HG02884 (cell line): ENCODE measurements around the gene OBSL1.

Source experiments
- ATAC-seq: cut with Tn5 transposase; IDR thresholded peaks from one replicate; pipeline ENCODE4 v1.9.1; 2021; ENCODE audit warnings: mild to moderate bottlenecking, moderate library complexity; ENCODE audit not compliant: unreplicated experiment

OBSL1 gene

DNA sequence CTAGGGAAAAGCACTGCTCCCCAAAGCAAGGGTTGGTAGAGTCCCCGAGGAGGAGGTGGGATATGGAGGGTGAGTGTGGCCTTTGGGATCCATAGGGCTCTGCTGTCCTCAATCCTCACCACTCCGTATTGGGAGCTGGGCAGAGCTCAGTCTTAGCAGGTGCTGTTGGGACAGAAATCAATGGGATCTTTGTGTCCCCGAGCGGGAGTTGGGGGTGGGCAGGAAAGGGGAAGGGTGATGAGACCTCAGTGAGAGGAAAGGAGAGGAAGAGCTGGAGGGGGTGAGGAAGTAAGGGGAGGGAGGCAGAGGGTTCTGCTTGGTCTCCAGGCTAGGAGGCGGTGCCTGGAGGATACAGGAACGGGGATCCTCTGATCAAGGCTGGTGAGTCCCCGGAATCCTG, 54.5 kb downstream of the OBSL1 start:
- no peak for ATAC-seq

DNA sequence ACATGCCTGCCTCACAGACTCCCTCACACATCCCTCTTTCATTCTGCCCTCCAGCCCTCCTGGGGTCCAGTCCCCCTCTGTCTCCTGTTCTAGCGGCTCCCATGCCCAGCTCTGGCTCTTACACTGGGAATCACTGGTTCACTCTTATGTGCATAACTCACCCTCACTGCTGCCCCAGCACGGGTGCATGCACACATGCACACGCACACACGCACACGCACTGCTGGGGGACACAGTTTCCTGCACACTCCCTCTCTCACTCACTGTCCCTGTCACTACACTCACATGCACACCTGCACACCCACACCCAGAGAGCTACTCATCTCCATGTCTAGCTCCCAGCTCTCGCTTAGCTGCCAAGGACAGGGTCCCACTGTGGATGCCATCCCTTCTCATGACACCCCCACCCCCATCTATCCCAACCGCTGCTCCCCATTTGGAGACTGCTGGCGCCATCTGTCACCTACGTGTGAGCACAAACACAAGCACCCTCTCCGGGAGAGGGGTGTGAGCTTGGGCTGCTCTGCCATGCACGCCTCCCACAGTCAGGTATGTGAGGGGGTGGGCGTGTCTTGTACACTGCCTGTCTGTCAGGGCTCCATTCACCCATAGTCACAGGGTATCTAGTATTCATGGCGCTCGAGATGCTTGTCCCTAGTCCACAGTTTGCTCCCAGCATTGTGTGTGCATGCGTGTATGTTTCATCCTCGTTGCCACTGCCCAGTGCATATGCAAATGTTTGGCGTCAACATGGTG, 55.3 kb downstream of the OBSL1 start:
- ATAC-seq, result no peak

DNA sequence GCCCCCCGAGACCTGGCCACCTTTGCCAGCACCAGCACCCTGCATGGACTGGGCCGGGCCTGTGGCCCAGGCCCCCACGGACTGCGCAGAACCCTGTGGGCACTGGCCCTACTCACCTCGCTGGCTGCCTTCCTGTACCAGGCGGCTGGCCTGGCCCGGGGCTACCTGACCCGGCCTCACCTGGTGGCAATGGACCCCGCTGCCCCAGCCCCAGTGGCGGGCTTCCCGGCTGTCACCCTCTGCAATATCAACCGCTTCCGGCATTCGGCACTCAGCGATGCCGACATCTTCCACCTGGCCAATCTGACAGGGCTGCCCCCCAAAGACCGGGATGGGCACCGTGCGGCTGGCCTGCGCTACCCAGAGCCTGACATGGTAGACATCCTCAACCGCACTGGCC, 56.5 kb downstream of the OBSL1 start:
- no peak for ATAC-seq

DNA sequence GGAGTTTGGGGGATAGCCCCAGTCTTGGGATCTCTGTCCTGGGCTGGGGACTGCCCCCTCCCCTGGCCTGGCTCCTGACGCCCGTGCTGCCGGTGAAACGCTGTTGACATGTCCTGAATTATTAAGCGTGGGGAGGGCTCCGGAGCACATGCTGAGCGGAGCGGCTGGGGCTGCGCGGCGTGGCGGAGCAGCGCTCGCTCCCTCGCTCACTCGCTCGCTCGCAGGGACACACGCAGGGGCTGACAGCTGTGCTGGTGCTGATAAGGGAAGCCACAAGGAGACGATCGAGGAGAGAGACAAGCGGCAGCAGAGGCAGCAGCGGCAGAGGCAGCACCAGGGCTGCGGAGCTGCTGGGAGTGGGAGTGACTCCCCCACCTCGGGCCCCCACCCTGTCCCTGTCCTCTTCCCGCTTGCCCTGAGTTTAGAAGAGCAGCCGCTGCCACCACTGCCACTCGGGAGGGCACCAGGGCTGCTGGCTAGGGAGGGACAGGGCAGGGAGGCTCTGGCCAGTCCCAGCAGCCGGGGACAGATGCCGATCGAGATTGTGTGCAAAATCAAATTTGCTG, 57.1 kb downstream of the OBSL1 start, which contains the start of gene ASIC4:
TSS of gene ASIC4 (plus strand) at position 287 of the 566 bp plus-strand sequence. CDS start at position 530, 243 bp downstream.
- ATAC-seq, result no peak

DNA sequence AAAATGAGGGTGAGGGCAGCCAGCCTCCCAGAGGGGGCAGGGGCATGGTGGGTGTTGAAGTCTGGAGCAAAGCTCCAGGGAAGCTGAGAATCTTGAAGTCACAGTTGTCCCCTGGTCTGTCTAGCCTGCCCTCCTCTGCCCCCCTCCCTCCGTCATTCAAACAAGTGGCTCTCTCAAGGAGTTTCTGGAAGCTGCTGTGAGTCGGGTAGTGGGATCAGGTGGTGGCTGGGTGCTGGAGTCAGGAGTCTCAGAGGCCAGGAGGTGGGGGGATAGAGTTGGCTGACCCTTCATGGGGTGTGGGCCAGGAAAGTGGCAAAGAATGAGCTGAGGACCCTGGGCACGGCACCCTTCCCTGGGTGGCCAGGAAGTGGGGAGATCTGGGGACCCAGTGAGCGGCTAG, 57.6 kb downstream of the OBSL1 start:
- no peak for ATAC-seq

DNA sequence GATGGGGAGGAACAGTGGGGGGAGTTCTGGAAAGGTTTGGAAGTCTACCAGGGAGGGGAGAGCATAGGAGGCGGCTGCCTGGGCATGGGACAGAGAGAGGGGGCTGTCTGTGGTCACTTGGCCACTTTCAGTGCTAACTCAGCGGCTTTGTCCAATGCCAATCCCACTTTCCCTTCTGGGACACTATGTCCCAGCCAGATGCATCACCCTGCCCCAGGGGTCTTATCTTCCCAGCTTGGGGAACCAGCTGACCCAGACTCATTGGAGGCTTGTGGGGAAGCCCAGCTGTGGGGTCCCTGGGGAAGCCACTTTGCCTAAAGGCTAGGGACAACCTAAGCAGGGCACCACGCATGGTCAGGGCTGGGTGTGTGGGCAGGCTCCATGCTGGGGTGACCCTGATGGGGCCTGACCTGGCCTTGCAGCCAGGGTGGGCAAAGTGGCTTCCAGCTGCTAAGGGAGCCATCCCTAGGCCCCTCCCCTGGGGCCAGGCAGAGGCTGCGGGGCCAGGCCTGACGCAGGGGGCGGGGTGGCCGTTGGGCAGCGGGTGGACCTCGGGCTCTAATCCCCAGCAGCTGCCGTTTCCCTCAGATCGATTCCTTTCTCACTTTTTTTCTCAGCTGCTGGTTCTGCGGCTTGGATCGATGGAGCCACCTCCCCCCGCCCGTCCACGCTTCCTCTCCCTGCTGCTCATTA, 58.7 kb downstream of the OBSL1 start:
- no peak for ATAC-seq

DNA sequence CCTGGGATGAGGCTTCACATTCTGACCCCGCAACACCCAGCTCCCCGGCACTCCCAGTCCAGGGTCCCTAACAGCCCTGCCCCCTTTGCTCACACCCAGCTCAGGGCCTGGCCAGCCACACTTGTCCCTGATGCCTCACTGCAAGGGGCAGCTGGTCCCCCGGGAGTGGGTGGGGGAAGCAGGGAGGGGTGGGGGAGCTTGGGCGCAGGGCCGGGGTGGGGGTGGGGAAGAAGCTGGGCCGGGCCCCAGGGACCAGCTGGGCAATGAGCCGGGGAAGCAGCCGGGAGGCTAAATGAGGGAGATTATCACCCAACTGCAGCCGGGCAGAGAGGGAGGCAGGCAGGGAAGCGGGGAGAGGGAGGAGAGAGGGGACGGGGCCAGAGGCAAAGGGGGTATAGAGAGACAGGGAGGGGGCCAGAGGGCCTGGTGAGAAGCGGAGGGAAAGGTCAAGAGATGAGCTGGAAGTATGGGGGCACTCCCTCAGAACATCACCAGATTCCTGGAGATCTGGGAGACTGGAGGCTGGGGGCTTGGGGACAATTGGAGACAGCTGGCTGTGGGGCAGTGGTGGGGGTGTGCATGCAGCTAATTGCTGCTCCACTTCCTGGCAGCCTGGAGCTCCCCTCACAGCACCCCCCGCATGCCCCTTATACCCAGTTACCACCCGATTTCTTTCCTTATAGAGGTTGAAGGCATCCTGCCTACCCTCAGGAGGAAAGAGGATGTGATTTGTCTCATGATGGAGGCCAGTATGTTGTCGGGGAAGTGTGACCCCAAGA, 59.6 kb downstream of the OBSL1 start:
- ATAC-seq, result no peak

DNA sequence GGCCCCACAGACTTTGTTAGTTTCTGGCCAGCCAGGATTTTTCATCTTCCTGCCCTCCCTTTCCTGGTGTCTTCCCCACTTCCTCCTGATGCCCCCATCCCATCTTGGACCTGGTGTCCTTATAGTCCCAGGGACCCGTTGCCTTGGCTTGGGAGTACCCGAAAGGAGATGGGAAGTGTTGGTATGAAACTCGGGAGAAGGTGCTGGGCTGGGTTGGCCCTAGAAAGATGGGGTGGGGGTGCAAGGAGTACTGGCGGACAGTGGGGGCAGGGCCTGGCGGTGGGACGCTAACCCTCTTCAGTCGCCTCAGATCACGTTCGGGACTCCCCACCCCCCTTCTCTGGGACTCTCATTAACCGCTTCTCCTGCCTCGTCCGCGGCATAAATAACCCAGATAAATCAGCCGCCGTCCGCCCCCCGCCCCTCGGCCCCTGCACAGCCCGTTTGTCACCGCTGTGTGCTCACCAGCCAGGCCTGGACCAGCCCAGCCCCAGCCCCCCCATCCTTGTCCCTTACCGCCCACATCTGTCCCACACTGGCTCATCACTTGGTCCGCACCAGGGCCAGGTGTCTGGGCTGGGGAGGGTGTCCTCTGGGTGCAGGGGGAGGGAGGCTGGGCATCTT, 60.7 kb downstream of the OBSL1 start:
- no peak for ATAC-seq

DNA sequence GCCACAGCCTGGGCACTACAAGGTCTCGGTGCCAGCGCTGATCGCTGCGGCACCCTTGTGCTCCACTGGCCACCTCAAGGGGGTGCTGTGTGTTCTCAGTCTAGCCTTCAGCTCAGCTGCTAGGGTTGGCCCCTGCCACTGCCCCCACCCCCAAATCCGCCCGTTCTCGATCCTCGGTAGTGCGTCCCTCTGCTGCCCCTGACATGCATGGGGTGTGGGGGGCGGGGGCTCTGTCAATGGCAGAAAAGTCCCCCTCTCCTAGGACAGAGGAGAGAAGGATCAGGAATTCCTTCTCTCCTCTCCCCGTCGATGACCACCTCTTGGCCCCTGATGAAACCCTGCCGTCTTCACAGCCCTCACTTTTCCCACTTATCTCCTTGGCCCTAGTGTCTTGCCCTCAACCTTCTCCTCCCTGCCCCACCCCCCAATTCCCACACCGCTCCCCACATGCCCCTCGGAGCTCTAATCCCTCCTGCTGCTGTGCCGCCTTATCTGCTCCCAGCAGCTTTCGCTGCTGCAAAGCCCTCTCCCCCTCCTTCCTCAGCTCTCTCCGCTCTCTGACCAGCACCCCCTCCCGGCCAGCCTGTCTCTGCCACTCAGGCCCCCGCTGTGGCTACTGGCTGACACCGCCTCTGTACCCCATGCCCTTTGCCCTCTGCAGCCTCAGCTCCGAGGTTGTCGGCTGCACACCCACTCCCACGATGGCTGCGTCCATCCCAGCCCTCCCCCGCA, 61.4 kb downstream of the OBSL1 start:
- ATAC-seq, result peak; percentile 60

DNA sequence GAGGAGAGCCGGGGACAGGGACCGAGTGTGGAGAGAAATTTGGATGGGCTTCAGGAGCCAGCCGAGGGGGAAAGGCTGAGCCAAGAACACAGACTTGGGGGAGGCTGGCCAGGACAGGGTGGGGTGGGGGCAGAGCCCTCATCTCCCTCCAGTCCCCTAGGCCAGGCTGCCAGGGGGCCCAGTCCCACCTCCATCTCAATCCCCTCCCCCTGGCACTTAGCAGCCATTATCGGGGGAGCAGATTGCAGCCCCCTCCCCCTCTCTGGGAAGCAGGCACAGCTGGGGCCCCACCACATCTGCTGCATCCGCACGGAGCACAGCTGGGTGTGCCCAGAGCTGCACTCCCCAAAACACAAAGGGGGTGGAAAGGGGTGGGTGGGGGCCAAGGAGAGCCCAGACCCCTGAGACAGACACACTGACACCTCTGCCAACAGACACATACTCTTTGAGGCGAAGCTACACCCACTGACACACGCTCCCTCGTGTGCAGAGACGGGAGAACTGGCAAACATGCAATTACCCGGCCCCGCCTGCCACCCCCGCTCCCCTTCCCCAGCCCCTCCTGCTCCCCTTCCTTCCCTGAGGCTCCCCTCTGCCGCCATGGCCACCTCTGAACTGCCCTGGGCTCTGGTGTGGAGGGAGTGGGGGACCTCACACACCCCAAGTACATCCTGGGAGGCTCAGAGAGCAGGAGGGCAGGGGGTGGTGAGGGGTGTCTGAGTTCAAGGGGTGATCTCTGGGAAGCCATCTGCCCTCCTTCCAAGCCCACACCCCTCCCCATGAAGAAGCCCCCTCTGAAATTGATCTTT, 62.2 kb downstream of the OBSL1 start:
- peak; percentile 8 for ATAC-seq

DNA sequence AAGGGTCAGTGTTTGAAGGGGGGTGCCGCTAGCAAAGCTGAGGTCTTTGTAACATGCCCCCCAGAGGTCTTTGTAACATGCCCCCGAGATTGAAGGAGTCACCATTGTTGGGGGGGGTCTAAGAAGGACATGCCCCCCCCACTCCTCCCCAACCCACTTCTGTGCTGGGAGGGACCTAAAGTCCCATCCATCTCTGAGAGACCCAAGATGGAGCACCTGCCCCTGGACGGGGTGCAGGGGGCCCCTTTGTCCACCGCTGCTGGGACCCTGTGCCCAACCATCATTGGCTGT, 63.0 kb downstream of the OBSL1 start:
- no peak for ATAC-seq

DNA sequence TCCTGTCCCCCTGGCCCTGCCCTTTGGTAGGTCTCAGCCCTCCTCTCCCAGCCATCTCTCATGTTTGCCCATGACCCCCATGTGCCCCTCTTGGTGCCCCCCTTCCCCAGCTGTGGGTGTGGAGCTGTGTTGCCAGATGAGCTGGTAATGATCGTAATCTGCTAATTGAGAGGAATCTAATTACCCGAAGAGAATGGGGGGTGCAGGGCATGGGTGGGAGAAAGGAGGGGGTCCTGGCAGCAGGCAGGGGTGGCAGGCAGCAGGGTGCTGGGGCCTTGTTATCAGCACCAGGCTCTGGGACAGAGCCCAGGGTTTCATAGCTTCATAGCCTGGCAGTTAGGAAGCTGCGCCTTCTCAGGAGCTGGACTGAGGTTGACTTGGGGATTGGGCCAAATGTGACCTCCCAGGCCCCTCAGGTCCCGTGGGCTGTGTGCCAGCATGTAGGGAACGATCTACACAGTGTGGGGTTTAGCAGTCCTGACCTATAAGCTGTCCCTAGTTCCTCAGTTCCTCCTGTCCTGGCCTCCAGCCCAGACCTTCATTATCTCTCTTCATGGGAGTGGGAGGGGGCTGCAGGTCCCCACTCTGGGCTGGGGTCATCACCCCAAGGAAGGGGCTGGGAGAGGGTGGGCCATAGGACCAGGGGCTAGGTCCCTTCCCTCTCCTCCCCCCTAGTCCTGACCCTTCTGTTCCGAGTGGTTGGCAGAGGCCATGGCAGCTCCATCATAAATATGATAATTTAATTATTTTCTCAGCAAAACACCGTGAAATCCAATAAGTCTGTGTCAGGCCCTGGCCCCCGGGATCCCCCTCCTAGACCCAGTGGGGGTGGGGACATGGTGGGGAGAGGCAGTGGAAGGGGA, 63.5 kb downstream of the OBSL1 start:
- no peak for ATAC-seq

DNA sequence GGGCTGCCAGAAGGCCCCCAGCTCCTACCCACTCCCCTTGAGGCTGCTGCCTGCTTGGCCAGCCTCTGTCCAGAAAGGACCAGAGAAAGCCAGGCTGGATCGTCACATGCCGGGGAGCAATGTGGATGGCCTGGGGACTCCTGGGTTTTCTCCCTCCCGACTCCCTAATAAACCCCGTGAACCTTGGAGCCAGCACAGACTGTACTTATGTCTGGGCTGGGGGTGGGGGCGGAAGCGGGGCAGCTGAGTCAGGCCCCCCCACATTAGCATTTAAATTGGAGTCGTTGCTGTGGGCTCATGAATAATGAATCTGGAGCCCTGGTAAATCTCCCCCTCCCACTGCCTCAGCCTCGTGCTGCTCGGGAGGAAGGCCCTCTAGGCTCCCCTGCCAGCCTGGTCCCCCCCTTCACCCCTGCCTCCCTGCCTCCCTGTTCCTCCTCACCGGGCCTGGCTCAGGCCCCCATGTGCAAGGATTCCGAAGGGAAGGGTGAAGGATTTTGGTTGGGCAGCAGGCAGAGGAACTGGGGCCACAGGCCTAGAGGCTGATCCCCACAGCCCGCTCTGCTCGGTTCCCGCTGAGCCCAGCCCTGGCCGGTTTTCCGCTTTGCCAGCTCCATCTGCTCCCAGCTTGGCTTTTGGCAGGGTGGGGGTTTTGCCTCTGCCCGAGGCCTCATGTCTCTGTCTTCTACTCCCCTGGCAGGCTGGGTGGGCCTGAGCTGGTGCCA, 64.4 kb downstream of the OBSL1 start:
- ATAC-seq, result no peak

DNA sequence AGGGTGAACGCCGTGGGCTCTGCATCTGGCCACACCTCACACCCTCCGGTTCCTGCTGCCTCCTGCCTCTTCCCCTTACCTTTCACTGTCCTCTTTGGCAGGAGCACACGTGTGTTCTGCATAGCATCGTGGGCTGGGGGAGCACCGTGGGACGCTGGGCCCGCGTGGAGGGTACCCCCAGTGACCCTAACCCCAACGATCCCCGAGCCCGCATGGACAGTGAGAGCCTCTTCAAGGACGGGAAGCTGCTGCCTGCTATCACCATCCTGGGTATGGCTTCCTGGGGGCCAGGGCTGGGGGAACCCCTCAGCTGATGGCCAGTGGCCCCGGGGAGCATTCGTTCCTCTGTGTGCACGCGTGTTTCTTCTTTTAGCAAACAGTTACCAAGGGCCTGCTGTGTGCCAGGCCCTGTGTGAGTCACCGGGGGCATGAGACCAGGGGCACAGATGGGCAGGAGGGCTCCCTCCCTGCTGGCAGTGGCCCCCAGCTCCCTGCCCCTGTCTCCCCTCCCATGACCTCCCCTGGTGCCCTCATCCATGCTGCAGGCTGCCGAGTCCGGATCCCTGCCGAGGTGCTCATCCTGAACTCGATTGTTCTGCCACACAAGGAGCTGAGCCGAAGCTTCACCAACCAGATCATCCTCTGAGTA, 65.1 kb downstream of the OBSL1 start:
- ATAC-seq, result no peak

DNA sequence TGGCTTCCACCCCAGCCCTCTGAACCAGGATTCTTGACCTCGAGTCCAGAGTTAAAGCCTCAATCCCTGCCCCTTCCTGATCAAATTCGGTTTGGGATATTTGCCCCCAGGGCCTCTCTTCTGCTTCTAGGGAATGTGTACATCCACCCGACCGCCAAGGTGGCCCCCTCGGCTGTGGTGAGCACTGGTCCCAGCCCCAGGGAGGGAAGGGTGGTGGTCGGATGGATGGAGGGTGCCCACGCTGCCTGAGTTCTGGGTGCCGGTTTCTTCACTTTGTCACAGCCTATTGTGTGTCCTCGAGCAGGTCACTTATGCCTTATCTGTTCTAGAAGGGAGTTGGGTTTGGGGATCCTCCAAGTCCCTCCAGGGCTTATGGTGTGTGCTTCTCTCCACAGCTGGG, 65.8 kb downstream of the OBSL1 start:
- no peak for ATAC-seq

DNA sequence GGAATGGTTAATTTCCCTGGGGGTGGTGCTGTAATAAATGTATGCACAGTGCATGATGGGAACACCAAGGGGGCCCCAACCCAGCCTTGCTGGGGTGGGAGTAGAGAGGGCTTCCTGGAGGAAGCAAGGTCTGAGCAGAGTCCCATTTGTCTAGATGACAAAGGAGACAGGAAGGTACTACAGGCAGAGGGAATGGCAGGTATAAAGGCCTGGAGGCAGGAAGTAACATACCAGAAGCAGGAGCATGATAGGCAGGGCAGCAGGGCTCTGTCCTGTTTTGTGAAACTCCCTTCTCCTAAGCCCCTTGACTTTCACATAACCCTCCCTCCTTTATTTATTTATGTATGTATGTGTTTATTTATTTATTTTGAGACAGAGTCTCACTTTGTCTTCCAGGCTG, 68.7 kb downstream of the OBSL1 start:
- no peak for ATAC-seq

DNA sequence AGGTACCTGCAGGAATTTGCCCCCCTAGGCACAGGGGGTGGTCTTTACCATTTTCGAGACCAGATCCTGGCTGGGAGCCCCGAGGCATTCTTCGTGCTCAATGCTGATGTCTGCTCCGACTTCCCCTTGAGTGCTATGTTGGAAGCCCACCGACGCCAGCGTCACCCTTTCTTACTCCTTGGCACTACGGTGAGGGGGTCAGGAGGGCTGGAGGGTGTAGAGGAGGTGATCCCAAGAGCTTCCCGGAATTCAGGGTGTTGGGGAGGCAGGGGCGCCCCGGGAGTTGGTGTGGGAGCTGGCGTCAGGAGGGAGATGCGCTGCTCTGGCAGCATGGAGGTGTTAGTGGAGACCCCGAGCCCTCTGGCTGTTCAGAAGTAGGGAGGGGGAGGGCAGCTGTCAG, 69.5 kb downstream of the OBSL1 start:
- no peak for ATAC-seq
